CD14-positive monocyte (primary cell): ENCODE data around the gene NR6A1. TPM values are rescaled to one million over a fixed set of nuclear protein-coding genes. Genes with fewer than 3 reads are reported as not detected.

ENCODE experiments used
- DNase-seq, 3 donors: peaks; one replicate each; pipeline ENCODE4 v3.0.0-alpha.2; 2011 to 2022
- H2AFZ ChIP-seq: 2 replicates; pipeline ENCODE4 v1.6.0; 2012; ENCODE audit warnings: mild to moderate bottlenecking, low read depth, low read length, inconsistent platforms; ENCODE audit not compliant: insufficient read depth, poor library complexity, severe bottlenecking
- H3K27ac ChIP-seq, 2 donors: 1 replicate in 1 of 2; 2 replicates in 1 of 2; pipeline ENCODE4 v1.5.1; 2012 to 2013; ENCODE audit warnings: low read length in 2 of 2, control low read depth in 1 of 2, inconsistent platforms in 1 of 2, low read depth in 1 of 2, mild to moderate bottlenecking in 1 of 2
- H3K27me3 ChIP-seq, 2 donors: one replicate each; pipeline versions ENCODE4 v1.6.0 to v1.6.1; 2011 to 2013; ENCODE audit warnings: low read length in 2 of 2; ENCODE audit not compliant: control insufficient read depth in 2 of 2, insufficient read depth in 2 of 2
- H3K36me3 ChIP-seq, 2 donors: replicated peaks in 1 of 2; 1 replicate in 1 of 2; 2 replicates in 1 of 2; pipeline versions ENCODE4 v1.5.1 to v1.6.1; 2012 to 2013; ENCODE audit warnings: low read length in 2 of 2, control low read depth in 1 of 2, inconsistent platforms in 1 of 2, mild to moderate bottlenecking in 1 of 2; ENCODE audit not compliant: insufficient read depth in 2 of 2, control insufficient read depth in 1 of 2
- H3K4me1 ChIP-seq, 2 donors: 1 replicate in 1 of 2; 2 replicates in 1 of 2; pipeline versions ENCODE4 v1.5.1 to v1.6.1; 2012 to 2013; ENCODE audit warnings: low read length in 2 of 2, control low read depth in 1 of 2, inconsistent platforms in 1 of 2, mild to moderate bottlenecking in 1 of 2, moderate library complexity in 1 of 2; ENCODE audit not compliant: insufficient read depth in 2 of 2, control insufficient read depth in 1 of 2
- H3K4me2 ChIP-seq: replicated peaks from 2 replicates; pipeline ENCODE3; 2012; ENCODE audit warnings: low read length, moderate library complexity, mild to moderate bottlenecking; ENCODE audit not compliant: poor library complexity, severe bottlenecking; ENCODE audit errors: extremely low read depth
- H3K4me3 ChIP-seq, 3 experiments: fragments of 200-600 bp in 1 of 3; sonication (generic) in 1 of 3; replicated peaks in 1 of 3; 1 replicate in 2 of 3; 2 replicates in 1 of 3; pipeline ENCODE4 v1.5.1; 2011 to 2013; ENCODE audit warnings: low read length in 3 of 3, mild to moderate bottlenecking in 3 of 3, control low read depth in 2 of 3, low read depth in 2 of 3, inconsistent platforms in 1 of 3, moderate library complexity in 1 of 3
- H3K79me2 ChIP-seq: 2 replicates; pipeline ENCODE4 v1.6.0; 2012; ENCODE audit warnings: mild to moderate bottlenecking, control low read depth, inconsistent platforms, low read length, moderate library complexity; ENCODE audit not compliant: insufficient read depth
- H3K9ac ChIP-seq: 2 replicates; pipeline ENCODE4 v1.6.0; 2017; ENCODE audit warnings: low read length, mild to moderate bottlenecking; ENCODE audit not compliant: insufficient read depth, poor library complexity, severe bottlenecking
- H3K9me3 ChIP-seq, 2 donors: replicated peaks in 1 of 2; 1 replicate in 1 of 2; 2 replicates in 1 of 2; pipeline versions ENCODE4 v1.5.1 to v1.6.1; 2012 to 2013; ENCODE audit warnings: low read length in 2 of 2, control low read depth in 1 of 2; ENCODE audit not compliant: control insufficient read depth in 1 of 2, insufficient read depth in 1 of 2
- H4K20me1 ChIP-seq: 2 replicates; pipeline ENCODE4 v1.6.0; 2012; ENCODE audit warnings: mild to moderate bottlenecking, low read length, control low read depth, moderate library complexity; ENCODE audit not compliant: insufficient read depth
- H3K27ac Mint-ChIP-seq, 7 donors: one replicate each; pipeline ENCODE4 v1.8.0; 2020; ENCODE audit warnings: mild to moderate bottlenecking in 7 of 7, mixed read lengths in 7 of 7, moderate library complexity in 6 of 7, inconsistent platforms in 2 of 7
- H3K27me3 Mint-ChIP-seq, 3 donors: one replicate each; pipeline ENCODE4 v1.8.0; 2021 to 2022; ENCODE audit warnings: low read depth in 3 of 3, mild to moderate bottlenecking in 3 of 3, mixed read lengths in 3 of 3, moderate library complexity in 3 of 3, inconsistent platforms in 1 of 3
- H3K36me3 Mint-ChIP-seq, 2 donors: one replicate each; pipeline ENCODE4 v1.8.0; 2020; ENCODE audit warnings: mixed read lengths in 2 of 2, inconsistent platforms in 1 of 2, mild to moderate bottlenecking in 1 of 2
- H3K4me1 Mint-ChIP-seq: one replicate; pipeline ENCODE4 v1.8.0; 2020; ENCODE audit warnings: mild to moderate bottlenecking, mixed read lengths
- H3K4me3 Mint-ChIP-seq, 2 donors: one replicate each; pipeline ENCODE4 v1.8.0; 2020; ENCODE audit warnings: mild to moderate bottlenecking in 2 of 2, mixed read lengths in 2 of 2, moderate library complexity in 1 of 2
- H3K9me3 Mint-ChIP-seq, 7 donors: one replicate each; pipeline ENCODE4 v1.8.0; 2020 to 2022; ENCODE audit warnings: mixed read lengths in 7 of 7, mild to moderate bottlenecking in 6 of 7, moderate library complexity in 6 of 7, inconsistent platforms in 2 of 7
- CTCF ChIP-seq: fragments of 200-600 bp; IDR thresholded peaks from one replicate; pipeline ENCODE4 v1.8.0; 2022; ENCODE audit warnings: antibody characterized with exemption, mild to moderate bottlenecking
- WGBS: methylation state at CpG from one replicate; pipeline ENCODE4 v1.1.5; 2013; ENCODE audit warnings: missing lambda C conversion rate; ENCODE audit not compliant: insufficient coverage; 5-methylcytosine and 5-hydroxymethylcytosine counted together
- intact Hi-C, 2 donors: fragments of 100-400 bp; cut with micrococcal nuclease; formaldehyde crosslinking; loops; one replicate each; pipeline versions ENCODE4 v1.15.0 to v1.15.1; 2023
- polyA plus RNA-seq, 3 donors: library from polyadenylated mRNA; depleted of rRNA in 1 of 3; unstranded in 2 of 3; stranded (reverse) in 1 of 3; fragments of 300-500 nt in 2 of 3; fragments of >200 nt in 1 of 3; fragmentation: Illumina TruSeq in 2 of 3; gene quantifications; 1 replicate in 2 of 3; 2 replicates in 1 of 3; pipeline ENCODE4 v1.2.3, GENCODE V29; 2012 to 2021

The NR6A1 gene
- polyA plus RNA-seq, 3 donors: 0.15 to 2.9 (median 0.28) TPM

- Histone ChIP-seq H4K20me1 (no peaks in the 10 kb centered on the region), H3K9me3 (no peaks in the 10 kb centered on the region), H3K27me3 (no peaks in the 10 kb centered on the region), H3K9ac (no peak overlapping the region), H3K27ac (no peak overlapping the region), H3K36me3 (no peaks in the 10 kb centered on the region), H3K4me1 (no peaks in the 10 kb centered on the region), H2AFZ (no peak overlapping the region), H3K79me2 (no peaks in the 10 kb centered on the region), H3K4me3 (no peak overlapping the region), H3K4me2 (no peak overlapping the region)
- H3K27me3 Mint-ChIP-seq: peaks cover 0 to 1% (median 1%) of the 10 kb centered on the region in 3 donors
- no peak overlapping the region for H3K4me3 Mint-ChIP-seq
- no peaks in the 10 kb centered on the region for H3K4me1 Mint-ChIP-seq
- intact Hi-C loops: no loop called here
- no peak overlapping the region for H3K27ac Mint-ChIP-seq
- no peak for TF ChIP-seq CTCF
- no peak for DNase-seq
- H3K9me3 Mint-ChIP-seq: no peaks in the 10 kb centered on the region
- no CpG with 5 or more reads among the region's 2 CpGs for WGBS
- H3K36me3 Mint-ChIP-seq: no peaks in the 10 kb centered on the region
These were observed 141.5 kb downstream of the NR6A1 start for GRCh38 chr9:124629600-124629999.

- TF ChIP-seq CTCF: no peak
- Histone ChIP-seq H3K4me2 (no peak overlapping the region), H3K36me3 (no peaks in the 10 kb centered on the region), H3K27me3 (no peaks in the 10 kb centered on the region), H3K27ac (no peak overlapping the region), H4K20me1 (no peaks in the 10 kb centered on the region), H3K4me3 (no peak overlapping the region), H3K9me3 (no peaks in the 10 kb centered on the region), H3K79me2 (no peaks in the 10 kb centered on the region), H2AFZ (no peak overlapping the region), H3K9ac (no peak overlapping the region), H3K4me1 (no peaks in the 10 kb centered on the region)
- Mint-ChIP-seq H3K9me3 (no peaks in the 10 kb centered on the region), H3K36me3 (no peaks in the 10 kb centered on the region), H3K4me1 (no peaks in the 10 kb centered on the region), H3K27me3 (peaks cover 0 to 1% (median 0%) of the 10 kb centered on the region in 3 donors), H3K27ac (peak overlapping the region in 1 of 7 donors; percentile 35), H3K4me3 (no peak overlapping the region)
- WGBS: 100% methylated on average over 4 of the region's 11 CpGs
- DNase-seq: no peak
- intact Hi-C loops: no loop called here
These were observed 142.4 kb downstream of the NR6A1 start for GRCh38 chr9:124628741-124629140.
